ENCODE measurements around the gene MAPK4. TPM values are rescaled to one million over a fixed set of nuclear protein-coding genes. Genes with fewer than 3 reads are reported as not detected.
"Not testable (repeated sequence)": the region's sequence is repeated elsewhere in the genome, so short reads cannot be mapped to it uniquely, and the experiment has no call there.

Gene MAPK4
- total RNA-seq, 2 donors from 2014 or later: not detected

DNA sequence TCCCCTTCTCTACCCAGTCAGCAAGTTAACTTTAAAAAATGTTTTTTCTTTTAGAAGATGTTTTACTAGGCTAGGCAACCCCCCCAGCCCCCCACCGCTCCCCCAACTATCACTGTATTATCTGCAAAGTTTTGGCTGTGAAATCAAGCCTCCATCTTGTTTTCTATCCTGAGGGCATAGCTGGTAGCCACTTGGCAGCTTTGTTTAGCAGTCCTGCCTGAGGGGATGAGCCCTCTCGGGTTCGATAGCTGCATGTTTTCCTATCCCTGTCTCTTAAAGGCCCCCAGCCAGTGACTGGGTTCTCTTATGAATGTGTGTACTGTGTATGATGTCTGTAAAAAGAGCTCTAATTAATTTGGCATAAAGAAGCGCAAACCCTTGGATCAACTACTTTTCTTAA is 216.5 kb downstream of the MAPK4 start:
- ATAC-seq: no peak
- peaks cover 10 to 33% of the 10 kb centered on the region in 2 donors for H3K27me3 Mint-ChIP-seq
- H3K9me3 Mint-ChIP-seq: no peaks in the 10 kb centered on the region
- DNase-seq (ENCODE audit: low spot score): no peak
- H3K27ac Mint-ChIP-seq: no peak overlapping the region
- H3K4me3 Mint-ChIP-seq: no peak overlapping the region
- no peaks in the 10 kb centered on the region for H3K36me3 Mint-ChIP-seq
- no peaks in the 10 kb centered on the region for H3K4me1 Mint-ChIP-seq (ENCODE audit: low read depth in 2 of 2)

DNA sequence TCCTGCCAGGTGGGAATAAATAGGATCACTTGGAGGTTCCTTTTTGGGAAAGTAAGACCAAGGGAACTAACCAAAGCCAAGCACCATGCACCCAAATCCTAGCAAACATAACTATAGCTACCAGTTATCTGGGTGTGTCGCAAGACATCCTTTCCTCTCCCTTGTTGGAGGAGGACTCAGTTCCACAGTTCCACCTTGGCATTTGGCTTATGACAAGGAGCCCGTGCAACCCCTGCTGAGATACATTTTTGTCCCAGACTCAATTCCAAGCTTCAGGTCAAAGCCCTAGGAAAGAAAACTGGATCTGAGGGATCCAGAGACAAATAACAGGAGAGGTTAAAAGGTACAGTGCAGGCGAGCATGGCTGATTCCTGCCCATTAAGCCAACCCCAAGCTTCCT is 219.1 kb downstream of the MAPK4 start:
- H3K36me3 Mint-ChIP-seq; H3K4me3 Mint-ChIP-seq; DNase-seq (ENCODE audit: low spot score); H3K4me1 Mint-ChIP-seq (ENCODE audit: low read depth in 2 of 2); H3K9me3 Mint-ChIP-seq; H3K27ac Mint-ChIP-seq; ATAC-seq: not testable (repeated sequence)
- peaks cover 12 to 34% of the 10 kb centered on the region in 2 donors for H3K27me3 Mint-ChIP-seq

Other genes with a start within 250 kb of the MAPK4 start
- gene SKA1, start 185.0 kb upstream of the MAPK4 start, total RNA-seq: 10 to 100 TPM; 18.8 to 38.0 TPM

Data from natural killer cell treated with Interleukin-12 subunit alpha and Interleukin-12 subunit beta and Interleukin-15 and Interleukin-18, amount 100 ng/mL, for 72 hours (primary cell).